Measurements from ENCODE around the gene FRRS1L.

The FRRS1L gene

GRCh38 chr9:109167716-109168115 lies 667 bp upstream of the FRRS1L start:
- no peak overlapping the region for H3K4me3 ChIP-seq (ENCODE audit: low read depth, low read length)
- CTCF ChIA-PET = interaction anchor here (1.0 to 1.4 kb wide), 2 partner anchors 9 to 15 kb away, joined by 3 to 5 read pairs; no protein-coding TSS in a partner anchor
- TF ChIP-seq CTCF (IDR thresholded peaks at IDR 0.05; ENCODE audit: insufficient read depth, low read length, missing control alignments) = no peak
- DNase-seq (ENCODE audit: low read depth, low spot score) = no peak
- POLR2A ChIA-PET = no interaction called here

- no peak for DNase-seq (ENCODE audit: low read depth, low spot score)
- ChIA-PET CTCF (no interaction called here), POLR2A (no interaction called here)
- no peak overlapping the region for H3K4me3 ChIP-seq (ENCODE audit: low read depth, low read length)
- no peak for TF ChIP-seq CTCF (IDR thresholded peaks at IDR 0.05; ENCODE audit: insufficient read depth, low read length, missing control alignments)
Observed at GRCh38 chr9:109166171-109166770, 778 bp downstream of the FRRS1L start.

- CTCF ChIA-PET = no interaction called here
- DNase-seq (ENCODE audit: low read depth, low spot score) = no peak
- TF ChIP-seq CTCF (IDR thresholded peaks at IDR 0.05; ENCODE audit: insufficient read depth, low read length, missing control alignments) = no peak
- H3K4me3 ChIP-seq (ENCODE audit: low read depth, low read length) = no peak overlapping the region
- POLR2A ChIA-PET = no interaction called here
Observed at GRCh38 chr9:109164042-109164441, 3.0 kb downstream of the FRRS1L start.

- TF ChIP-seq CTCF (IDR thresholded peaks at IDR 0.05; ENCODE audit: insufficient read depth, low read length, missing control alignments) = no peak
- ChIA-PET CTCF (no interaction called here), POLR2A (no interaction called here)
- no peak overlapping the region for H3K4me3 ChIP-seq (ENCODE audit: low read depth, low read length)
- no peak for DNase-seq (ENCODE audit: low read depth, low spot score)
Observed at GRCh38 chr9:109163194-109163593, 3.9 kb downstream of the FRRS1L start.

- no peak for DNase-seq (ENCODE audit: low read depth, low spot score)
- CTCF ChIA-PET = no interaction called here
- H3K4me3 ChIP-seq (ENCODE audit: low read depth, low read length) = no peak overlapping the region
- POLR2A ChIA-PET = no interaction called here
- TF ChIP-seq CTCF (IDR thresholded peaks at IDR 0.05; ENCODE audit: insufficient read depth, low read length, missing control alignments) = no peak
Observed at GRCh38 chr9:109162677-109163076, 4.4 kb downstream of the FRRS1L start.

- TF ChIP-seq CTCF (IDR thresholded peaks at IDR 0.05; ENCODE audit: insufficient read depth, low read length, missing control alignments) = no peak
- no peak overlapping the region for H3K4me3 ChIP-seq (ENCODE audit: low read depth, low read length)
- ChIA-PET CTCF (interaction anchor here (2.6 kb wide), 1 partner anchor 19 kb away, joined by 6 read pairs; no protein-coding TSS in a partner anchor), POLR2A (no interaction called here)
- DNase-seq (ENCODE audit: low read depth, low spot score) = no peak
Observed at GRCh38 chr9:109161471-109161870, 5.6 kb downstream of the FRRS1L start.

All from AG04449 (cell line).